Progenitor cell of endocrine pancreas (in vitro differentiated cells): ENCODE data around the gene GRB7. TPM values are rescaled to one million over a fixed set of nuclear protein-coding genes. Genes with fewer than 3 reads are reported as not detected.

Source experiments
- DNase-seq: peaks from one replicate; pipeline ENCODE4 v3.0.0; 2021; ENCODE audit warnings: low spot score; ENCODE audit not compliant: unreplicated experiment
- H3K27ac Mint-ChIP-seq: 2 replicates; pipeline ENCODE4 v1.8.0; 2021; ENCODE audit warnings: mild to moderate bottlenecking, moderate library complexity, mixed read lengths
- H3K27me3 Mint-ChIP-seq: 2 replicates; pipeline ENCODE4 v1.8.0; 2021; ENCODE audit warnings: mixed read lengths
- H3K36me3 Mint-ChIP-seq: 2 replicates; pipeline ENCODE4 v1.8.0; 2022; ENCODE audit warnings: mixed read lengths; ENCODE audit not compliant: insufficient read depth
- H3K4me1 Mint-ChIP-seq: 2 replicates; pipeline ENCODE4 v1.8.0; 2021; ENCODE audit warnings: low read depth, mixed read lengths
- H3K4me3 Mint-ChIP-seq: 2 replicates; pipeline ENCODE4 v1.8.0; 2021; ENCODE audit warnings: low read depth, mild to moderate bottlenecking, moderate library complexity, mixed read lengths
- H3K9me3 Mint-ChIP-seq: 2 replicates; pipeline ENCODE4 v1.8.0; 2021; ENCODE audit warnings: low read depth, mixed read lengths
- CTCF ChIP-seq: fragments of 200-600 bp; sonication (generic); IDR thresholded peaks from one replicate; pipeline ENCODE4 v1.5.0; 2021; ENCODE audit warnings: antibody characterized with exemption, mild to moderate bottlenecking; ENCODE audit not compliant: unreplicated experiment
- microRNA-seq: library from miRNA; unstranded; fragments of <30 nt; microRNA quantifications from one replicate; pipeline ENCODE4 v1.1.0, GENCODE V29; 2020; ENCODE audit warnings: borderline number of aligned reads; ENCODE audit not compliant: unreplicated experiment
- total RNA-seq: library from RNA; stranded (reverse); gene quantifications from 2 replicates; pipeline ENCODE4 v1.2.1, GENCODE V29; 2021

The GRB7 gene
- total RNA-seq, 1 donor from 2014 or later = 29.9 TPM

- no peaks in the 10 kb centered on the region for H3K36me3 Mint-ChIP-seq
- no peaks in the 10 kb centered on the region for H3K4me1 Mint-ChIP-seq
- H3K9me3 Mint-ChIP-seq = no peaks in the 10 kb centered on the region
- no peak overlapping the region for H3K4me3 Mint-ChIP-seq
- peaks cover 26% of the 10 kb centered on the region for H3K27me3 Mint-ChIP-seq
- no peak overlapping the region for H3K27ac Mint-ChIP-seq
- no peak for TF ChIP-seq CTCF
- DNase-seq = no peak
Observed at GRCh38 chr17:39793301-39793872, 55.6 kb downstream of the GRB7 start.

GRCh38 chr17:39794249-39794970 lies 56.7 kb downstream of the GRB7 start:
- Mint-ChIP-seq H3K4me3 (no peak overlapping the region), H3K4me1 (no peaks in the 10 kb centered on the region), H3K9me3 (no peaks in the 10 kb centered on the region), H3K27ac (no peak overlapping the region), H3K36me3 (no peaks in the 10 kb centered on the region), H3K27me3 (peaks cover 28% of the 10 kb centered on the region)
- DNase-seq = no peak
- TF ChIP-seq CTCF = no peak

Small RNAs within 50 kb of the gene (microRNA-seq; reads per million reads assigned to microRNA genes)
- gene MIR4728 = 1.8 reads per million

Other genes starting within 250 kb of the GRB7 start
- not detected in 2 replicates for gene NEUROD2, start 130.0 kb upstream of the GRB7 start, total RNA-seq
- 0.89 TPM in 1 of 2 replicates, not detected in the other for gene PPP1R1B, start 111.0 kb upstream of the GRB7 start, total RNA-seq
- 57.0 and 62.5 TPM in 2 replicates for gene STARD3, start 100.8 kb upstream of the GRB7 start, total RNA-seq
- 1.8 and 2.7 TPM in 2 replicates for gene TCAP, start 72.6 kb upstream of the GRB7 start, total RNA-seq
- gene PNMT, start 69.5 kb upstream of the GRB7 start, total RNA-seq = 2.5 and 3.1 TPM in 2 replicates
- gene PGAP3, start 49.9 kb upstream of the GRB7 start, total RNA-seq = 38.7 and 40.1 TPM in 2 replicates
- gene ERBB2, start 37.9 kb upstream of the GRB7 start, total RNA-seq = 136 and 152 TPM in 2 replicates
- 43.4 and 48.0 TPM in 2 replicates for gene MIEN1, start 7.4 kb upstream of the GRB7 start, total RNA-seq
- gene IKZF3, start 126.4 kb downstream of the GRB7 start, total RNA-seq = not detected in 2 replicates
- not detected in 2 replicates for gene ZPBP2, start 130.3 kb downstream of the GRB7 start, total RNA-seq
- gene GSDMB, start 180.7 kb downstream of the GRB7 start, total RNA-seq = 25.7 and 25.9 TPM in 2 replicates
- gene ORMDL3, start 189.7 kb downstream of the GRB7 start, total RNA-seq = 80.4 and 87.6 TPM in 2 replicates
- not detected in 2 replicates for gene LRRC3C, start 189.8 kb downstream of the GRB7 start, total RNA-seq
- not detected in 2 replicates for gene GSDMA, start 225.1 kb downstream of the GRB7 start, total RNA-seq
- gene PSMD3, start 242.9 kb downstream of the GRB7 start, total RNA-seq = 117 and 119 TPM in 2 replicates